SK-N-DZ (cell line): ENCODE measurements around the gene PSKH1.

ENCODE experiments used
- DNase-seq: peaks from one replicate; pipeline ENCODE4 v3.0.0-alpha.2; 2015; ENCODE audit warnings: low spot score

PSKH1 gene

DNA sequence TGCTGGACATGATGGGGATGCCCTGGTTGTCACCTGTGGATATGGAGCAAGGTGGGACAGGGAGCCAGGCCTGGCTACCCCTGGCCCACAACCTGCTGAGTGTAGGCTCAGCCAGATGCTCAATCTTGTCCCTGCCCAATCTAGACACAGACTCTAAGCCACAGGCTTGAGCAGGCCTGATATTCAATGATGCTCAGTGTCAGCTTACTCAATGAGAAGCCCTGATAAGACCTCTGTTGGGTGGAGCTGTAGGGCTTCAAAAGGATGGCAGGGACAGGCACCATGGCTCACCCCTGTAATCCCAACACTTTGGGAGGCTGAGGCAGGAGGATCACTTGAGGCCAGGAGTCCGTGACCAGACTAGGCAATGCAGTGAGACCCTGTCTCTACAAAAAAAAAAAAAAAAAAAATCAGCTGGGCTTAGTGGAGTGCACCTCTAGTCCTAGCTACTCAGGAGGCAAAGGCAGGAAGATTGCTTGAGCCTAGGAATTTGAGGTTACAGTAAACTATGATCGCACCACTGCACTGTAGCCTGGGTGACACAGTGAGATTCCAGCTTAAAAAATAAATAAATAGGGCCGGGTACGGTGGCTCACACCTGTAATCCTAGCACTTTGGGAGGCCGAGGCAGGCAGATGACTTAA lies 47.5 kb downstream of the PSKH1 start:
- no peak for DNase-seq

GRCh38 chr16:67941469-67942199 lies 48.6 kb downstream of the PSKH1 start:
- DNase-seq: peak; percentile 44

DNA sequence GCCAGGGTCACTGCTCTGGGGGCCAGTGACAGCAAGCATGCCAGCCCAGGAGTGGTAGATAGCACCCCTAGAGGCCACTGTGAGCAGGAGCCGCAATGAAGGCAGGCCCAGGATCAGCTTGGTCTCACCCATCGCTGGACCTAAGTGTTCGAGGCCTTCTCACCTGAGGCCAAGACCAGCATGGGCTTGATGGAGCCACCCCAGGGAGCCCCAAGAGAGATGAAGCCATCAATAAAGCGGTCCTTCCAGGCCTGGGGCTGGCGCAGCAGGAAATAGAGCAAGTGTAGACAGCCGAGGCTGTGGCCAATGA lies 49.1 kb downstream of the PSKH1 start:
- peak; percentile 69 for DNase-seq

- no peak for DNase-seq
Measured at GRCh38 chr16:67942510-67943255, 49.6 kb downstream of the PSKH1 start.

GRCh38 chr16:67943256-67943618 lies 50.2 kb downstream of the PSKH1 start:
- no peak for DNase-seq

DNA sequence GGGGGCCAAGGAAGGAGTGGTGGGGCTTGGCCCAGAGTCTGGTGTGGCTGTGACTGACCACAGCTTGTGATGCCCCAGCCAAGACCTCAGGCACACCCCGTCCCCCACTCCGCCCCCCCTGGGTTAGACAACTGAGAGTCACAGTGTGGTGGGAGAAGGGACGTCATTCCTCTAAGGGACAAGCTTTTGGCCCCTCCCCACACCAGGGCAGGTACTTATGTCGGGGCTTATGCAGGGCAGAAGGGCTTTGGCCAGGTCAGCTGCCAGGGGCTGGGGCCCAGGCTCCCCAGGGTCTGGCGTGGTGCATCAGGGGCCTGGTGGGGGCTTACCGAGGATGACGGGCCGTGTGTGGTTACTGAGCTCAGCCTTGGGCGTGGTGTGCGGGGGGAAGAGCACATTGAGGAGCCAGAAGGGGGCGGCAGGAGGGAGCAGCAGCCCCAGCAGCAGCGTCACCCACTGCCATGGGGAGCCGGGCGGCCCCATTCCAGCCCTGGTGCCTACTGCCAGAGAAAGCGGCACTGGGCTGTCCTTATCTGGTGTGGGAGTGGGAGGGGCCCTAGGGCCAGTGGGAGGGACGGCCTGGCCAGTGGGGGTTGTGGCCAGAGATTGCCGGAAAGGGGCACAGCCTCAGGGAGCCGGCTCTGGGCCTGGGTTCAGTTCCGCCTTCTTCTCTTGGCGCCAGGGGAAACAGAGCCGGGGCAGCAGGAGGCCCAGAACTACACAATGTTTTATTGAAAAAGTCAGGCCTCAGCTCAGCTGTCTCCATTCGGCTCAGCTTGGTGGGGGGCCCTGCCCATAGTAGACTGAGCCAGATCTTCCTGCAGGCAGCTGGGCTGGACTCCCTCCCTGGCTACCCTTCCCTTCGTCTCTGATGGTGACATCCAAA lies 50.8 kb downstream of the PSKH1 start, which contains the start of gene LCAT:
LCAT (minus strand) TSS at position 502 of the 886 bp plus-strand sequence; CDS start at position 483, 19 bp downstream.
- DNase-seq: no peak

- no peak for DNase-seq
Measured at GRCh38 chr16:67944690-67945391, 51.8 kb downstream of the PSKH1 start.

- no peak for DNase-seq
Measured at GRCh38 chr16:67945392-67945933, 52.4 kb downstream of the PSKH1 start.

GRCh38 chr16:67946128-67946569 lies 53.1 kb downstream of the PSKH1 start:
- DNase-seq: no peak

DNA sequence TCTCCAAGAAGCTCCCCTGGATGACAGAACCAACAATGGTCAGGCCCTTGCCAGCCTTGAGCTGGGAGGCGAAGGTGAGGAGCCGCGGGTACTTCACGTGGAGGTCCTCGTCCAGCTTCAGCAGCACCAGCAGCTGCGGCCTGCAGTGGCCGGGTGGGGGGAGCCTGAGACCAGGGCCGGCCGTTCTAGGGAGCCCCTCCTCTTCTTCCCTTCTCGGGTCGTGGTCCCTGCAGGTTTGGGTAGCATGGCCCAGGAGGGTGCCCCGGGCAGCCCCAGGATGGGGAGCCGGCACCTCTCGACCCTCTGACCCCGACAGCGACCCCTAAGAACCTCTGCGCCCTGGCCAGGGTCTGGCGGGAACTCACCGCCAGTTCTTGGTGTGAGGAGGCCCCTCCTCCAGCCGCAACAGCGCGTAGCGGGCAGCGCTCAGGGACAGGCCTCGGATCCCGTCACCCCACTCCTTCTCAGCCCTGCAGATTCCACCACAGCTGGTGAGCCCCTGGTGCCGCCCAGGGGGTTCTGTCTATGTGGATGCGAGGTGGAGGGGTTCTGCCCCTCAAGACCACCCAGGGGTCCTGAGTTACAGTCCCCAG lies 54.0 kb downstream of the PSKH1 start:
- no peak for DNase-seq

GRCh38 chr16:67948015-67948414 lies 55.0 kb downstream of the PSKH1 start:
- no peak for DNase-seq

GRCh38 chr16:67949645-67950044 lies 56.6 kb downstream of the PSKH1 start:
- DNase-seq: no peak

- DNase-seq: no peak
Measured at GRCh38 chr16:67950335-67950843, 57.3 kb downstream of the PSKH1 start.

DNA sequence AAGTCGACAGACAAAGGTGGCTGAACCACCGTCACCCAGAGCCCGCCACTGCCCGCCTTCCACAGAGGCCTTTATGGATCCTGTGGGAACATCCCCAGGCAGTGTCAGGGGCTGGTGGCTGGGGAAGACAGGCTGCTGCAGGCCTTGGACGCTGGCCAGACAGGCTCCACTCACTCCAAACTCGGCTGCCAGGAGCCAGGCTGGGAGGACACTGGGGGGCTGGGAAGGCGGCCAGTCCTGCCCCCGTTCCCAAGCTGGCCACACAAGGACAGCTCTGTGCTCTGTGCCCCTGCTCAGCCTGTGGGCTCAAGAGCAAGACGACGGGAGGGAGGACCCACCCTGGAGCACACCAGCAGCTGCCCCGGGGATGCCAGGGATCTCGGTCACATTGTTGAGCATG lies 58.4 kb downstream of the PSKH1 start:
- DNase-seq: no peak

- DNase-seq: no peak
Measured at GRCh38 chr16:67953641-67954375, 60.8 kb downstream of the PSKH1 start.

DNA sequence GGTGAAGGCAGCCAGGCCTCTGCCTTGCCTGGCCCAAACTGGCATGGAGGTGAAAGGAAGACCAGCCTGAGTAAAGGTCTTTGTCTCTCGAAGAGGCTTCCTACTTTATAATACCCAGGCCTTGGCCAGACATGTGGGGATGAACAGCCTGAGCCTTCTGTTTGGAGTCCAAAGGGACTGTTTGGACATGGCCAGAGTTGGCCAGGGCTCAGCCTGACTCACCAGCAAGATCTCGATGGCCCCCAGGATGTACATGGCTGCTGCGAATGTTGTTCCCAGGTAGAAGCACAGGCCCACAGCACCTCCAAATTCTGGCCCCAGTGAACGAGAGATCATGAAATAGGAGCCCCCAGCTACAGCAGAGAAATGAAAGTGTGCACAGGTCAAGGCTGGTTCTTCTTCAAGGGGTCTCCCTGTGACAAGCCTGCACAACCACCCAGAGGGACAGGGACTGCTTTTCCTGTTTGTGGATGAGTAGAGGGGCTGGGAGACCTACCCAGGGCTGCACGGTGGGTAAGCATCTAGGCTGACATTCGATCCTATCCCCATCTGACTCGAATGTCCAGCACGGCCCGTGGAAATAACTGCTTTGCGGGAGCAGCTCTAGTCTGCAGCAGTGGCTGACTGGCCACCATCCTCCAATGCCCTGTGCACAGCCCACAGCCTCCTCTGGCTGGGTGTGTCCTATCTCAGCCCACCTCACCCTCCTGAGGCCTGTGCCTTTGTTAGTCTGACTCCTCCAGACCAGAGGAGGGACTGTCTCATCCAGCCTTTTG lies 61.6 kb downstream of the PSKH1 start:
- no peak for DNase-seq

DNA sequence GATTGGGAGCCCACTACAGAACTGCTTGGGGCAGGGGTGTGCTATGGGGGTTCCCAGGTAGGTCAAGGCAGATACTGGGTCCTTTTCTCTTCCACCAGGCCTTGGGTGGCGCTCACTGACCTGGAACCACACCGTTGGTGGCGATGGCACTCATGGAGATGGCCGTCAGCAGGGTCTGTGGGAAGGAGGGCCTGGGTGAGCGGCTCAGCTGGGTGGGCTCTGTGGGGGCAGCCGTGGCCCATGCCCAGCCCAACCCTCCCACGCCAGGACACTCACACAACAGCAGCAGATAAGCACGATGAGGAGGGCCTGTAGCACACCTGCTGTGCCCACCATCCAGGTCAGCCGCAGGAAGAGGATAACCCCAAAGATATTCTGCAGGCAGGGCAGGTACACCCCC lies 64.6 kb downstream of the PSKH1 start:
- DNase-seq: no peak

- DNase-seq: no peak
Measured at GRCh38 chr16:67959536-67960329, 66.7 kb downstream of the PSKH1 start.
